IMR-90 (cell line): ENCODE measurements around the gene PCDHGB3.

Experiments
- CEBPB ChIP-seq: IDR thresholded peaks from 2 replicates; pipeline ENCODE4 v1.6.1; 2012; ENCODE audit warnings: low read depth, low read length, improper control_type of control experiment
- CHD1 ChIP-seq: IDR thresholded peaks from 2 replicates; pipeline ENCODE4 v1.6.1; 2012; ENCODE audit warnings: low read depth, low read length, improper control_type of control experiment
- CTCF ChIP-seq: conservative IDR thresholded peaks from 2 replicates; pipeline ENCODE4 v1.5.1; 2012; ENCODE audit warnings: mild to moderate bottlenecking, low read depth, low read length, improper control_type of control experiment
- FOS ChIP-seq: fragments of 150-350 bp; IDR thresholded peaks from 2 replicates; pipeline ENCODE4 v1.6.1; 2016; ENCODE audit warnings: low read depth, low read length
- MAFK ChIP-seq: IDR thresholded peaks from 2 replicates; pipeline ENCODE4 v1.6.1; 2012; ENCODE audit warnings: low read depth, low read length, improper control_type of control experiment
- MXI1 ChIP-seq: IDR thresholded peaks from 2 replicates; pipeline ENCODE4 v1.6.1; 2012; ENCODE audit warnings: low read depth, mild to moderate bottlenecking, low read length, moderate library complexity, borderline replicate concordance
- POLR2A ChIP-seq: IDR thresholded peaks from 2 replicates; pipeline ENCODE4 v1.6.1; 2012; ENCODE audit warnings: mild to moderate bottlenecking, low read depth, low read length
- RFX5 ChIP-seq: IDR thresholded peaks from 2 replicates; pipeline ENCODE4 v1.8.0; 2012; ENCODE audit warnings: low read depth, mild to moderate bottlenecking, low read length, moderate library complexity
- USF2 ChIP-seq: fragments of 150-350 bp; IDR thresholded peaks from 2 replicates; pipeline ENCODE4 v1.6.1; 2017; ENCODE audit warnings: mild to moderate bottlenecking, antibody characterized with exemption, low read length, low read depth
- TF ChIP-seq, protein P1 (sequence below): fragments of 150-350 bp; IDR thresholded peaks from 2 replicates; pipeline ENCODE4 v1.6.1; 2016; ENCODE audit warnings: low read depth, mild to moderate bottlenecking, low read length, moderate library complexity, borderline replicate concordance

- TF ChIP-seq CTCF (no peak), USF2 (no peak), RFX5 (no peak), CEBPB (no peak), POLR2A (no peak), CHD1 (no peak), FOS (no peak), MXI1 (no peak), MAFK (no peak)
- TF ChIP-seq, protein P1, sequence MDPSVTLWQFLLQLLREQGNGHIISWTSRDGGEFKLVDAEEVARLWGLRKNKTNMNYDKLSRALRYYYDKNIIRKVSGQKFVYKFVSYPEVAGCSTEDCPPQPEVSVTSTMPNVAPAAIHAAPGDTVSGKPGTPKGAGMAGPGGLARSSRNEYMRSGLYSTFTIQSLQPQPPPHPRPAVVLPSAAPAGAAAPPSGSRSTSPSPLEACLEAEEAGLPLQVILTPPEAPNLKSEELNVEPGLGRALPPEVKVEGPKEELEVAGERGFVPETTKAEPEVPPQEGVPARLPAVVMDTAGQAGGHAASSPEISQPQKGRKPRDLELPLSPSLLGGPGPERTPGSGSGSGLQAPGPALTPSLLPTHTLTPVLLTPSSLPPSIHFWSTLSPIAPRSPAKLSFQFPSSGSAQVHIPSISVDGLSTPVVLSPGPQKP = no peak
These were observed 41.8 kb upstream of the PCDHGB3 start for GRCh38 chr5:141328231-141328630.
